HepG2 (cell line): Measurements from ENCODE around the gene TOLLIP. TPM values are rescaled to one million over a fixed set of nuclear protein-coding genes. Genes with fewer than 3 reads are reported as not detected.
A peak's percentile ranks its signal among the peaks of the same experiment; 100 is the strongest.

Experiments
- JUNB ChIP-seq: sonication (generic); formaldehyde crosslinking; IDR thresholded peaks from 2 replicates; pipeline ENCODE4 v1.8.0; 2022; ENCODE audit warnings: missing genetic modification reagents, mild to moderate bottlenecking, borderline replicate concordance
- MEIS2 ChIP-seq: sonication (generic); formaldehyde crosslinking; IDR thresholded peaks from 2 replicates; pipeline ENCODE4 v1.9.0; 2021; ENCODE audit warnings: mild to moderate bottlenecking, missing genetic modification reagents
- TBP ChIP-seq: sonication (generic); formaldehyde crosslinking; IDR thresholded peaks from 2 replicates; pipeline ENCODE4 v1.5.0; 2020; ENCODE audit warnings: missing genetic modification reagents
- ZFAT ChIP-seq: sonication (generic); formaldehyde crosslinking; conservative IDR thresholded peaks from 2 replicates; pipeline ENCODE4 v1.8.1; 2023; ENCODE audit warnings: missing genetic modification reagents, inconsistent platforms
- ZFP90 ChIP-seq: sonication (generic); formaldehyde crosslinking; IDR thresholded peaks from 2 replicates; pipeline ENCODE4 v1.8.0; 2022; ENCODE audit warnings: missing genetic modification reagents, mild to moderate bottlenecking, inconsistent platforms, borderline replicate concordance
- ZNF558 ChIP-seq: sonication (generic); formaldehyde crosslinking; IDR thresholded peaks from 2 replicates; pipeline ENCODE4 v1.9.0; 2022; ENCODE audit warnings: mild to moderate bottlenecking, missing genetic modification reagents, borderline replicate concordance
- ZNF589 ChIP-seq: sonication (generic); formaldehyde crosslinking; conservative IDR thresholded peaks from 2 replicates; pipeline ENCODE4 v1.8.0; 2022; ENCODE audit warnings: mild to moderate bottlenecking, moderate library complexity, missing genetic modification reagents
- ZNF772 ChIP-seq: sonication (generic); formaldehyde crosslinking; IDR thresholded peaks from 2 replicates; pipeline ENCODE4 v1.5.0; 2020; ENCODE audit warnings: mild to moderate bottlenecking, missing genetic modification reagents
- polyA plus RNA-seq, 8 experiments: library from polyadenylated mRNA; depleted of rRNA in 3 of 8; stranded (reverse) in 7 of 8; unstranded in 1 of 8; fragments of >200 nt; fragmentation: Illumina TruSeq in 4 of 8; extraction: Trizol in 4 of 8; gene quantifications; 2 replicates each; pipeline versions ENCODE4 v1.2.1 to v1.2.3, GENCODE V29; 2011 to 2016; ENCODE audit warnings: low read depth in 4 of 8, missing spikeins in 1 of 8, mixed read lengths in 1 of 8; ENCODE audit not compliant: insufficient read depth in 1 of 8
- total RNA-seq, 5 experiments: library from RNA; depleted of rRNA; stranded (reverse); fragments of >200 nt; fragmentation: Illumina TruSeq; extraction: Trizol; gene quantifications; 2 replicates each; pipeline ENCODE4 v1.2.3, GENCODE V29; 2016; ENCODE audit warnings: low read depth in 1 of 5
- TF ChIP-seq, protein P1 (sequence below), 2 experiments: fragments of 450-650 bp in 1 of 2; sonication (generic) in 1 of 2; formaldehyde crosslinking in 1 of 2; IDR thresholded peaks; 2 replicates each; pipeline versions ENCODE4 v1.6.1 to v1.8.0; 2016 to 2022; ENCODE audit warnings: antibody characterized with exemption in 1 of 2, mild to moderate bottlenecking in 1 of 2, missing genetic modification reagents in 1 of 2
- TF ChIP-seq, protein P2 (sequence below): sonication (generic); formaldehyde crosslinking; IDR thresholded peaks from 2 replicates; pipeline ENCODE4 v1.8.1; 2023; ENCODE audit warnings: mild to moderate bottlenecking, missing genetic modification reagents
- TF ChIP-seq, protein P3 (sequence below): sonication (generic); formaldehyde crosslinking; IDR thresholded peaks from 2 replicates; pipeline ENCODE4 v1.5.1; 2020; ENCODE audit warnings: missing genetic modification reagents, mild to moderate bottlenecking, borderline replicate concordance

Gene TOLLIP
- total and polyA plus RNA-seq, 2 of the 13 experiments (the other 11 are each of a cell fraction or from before 2014, with no cell fraction given), result 25.9 to 47.5 TPM

DNA sequence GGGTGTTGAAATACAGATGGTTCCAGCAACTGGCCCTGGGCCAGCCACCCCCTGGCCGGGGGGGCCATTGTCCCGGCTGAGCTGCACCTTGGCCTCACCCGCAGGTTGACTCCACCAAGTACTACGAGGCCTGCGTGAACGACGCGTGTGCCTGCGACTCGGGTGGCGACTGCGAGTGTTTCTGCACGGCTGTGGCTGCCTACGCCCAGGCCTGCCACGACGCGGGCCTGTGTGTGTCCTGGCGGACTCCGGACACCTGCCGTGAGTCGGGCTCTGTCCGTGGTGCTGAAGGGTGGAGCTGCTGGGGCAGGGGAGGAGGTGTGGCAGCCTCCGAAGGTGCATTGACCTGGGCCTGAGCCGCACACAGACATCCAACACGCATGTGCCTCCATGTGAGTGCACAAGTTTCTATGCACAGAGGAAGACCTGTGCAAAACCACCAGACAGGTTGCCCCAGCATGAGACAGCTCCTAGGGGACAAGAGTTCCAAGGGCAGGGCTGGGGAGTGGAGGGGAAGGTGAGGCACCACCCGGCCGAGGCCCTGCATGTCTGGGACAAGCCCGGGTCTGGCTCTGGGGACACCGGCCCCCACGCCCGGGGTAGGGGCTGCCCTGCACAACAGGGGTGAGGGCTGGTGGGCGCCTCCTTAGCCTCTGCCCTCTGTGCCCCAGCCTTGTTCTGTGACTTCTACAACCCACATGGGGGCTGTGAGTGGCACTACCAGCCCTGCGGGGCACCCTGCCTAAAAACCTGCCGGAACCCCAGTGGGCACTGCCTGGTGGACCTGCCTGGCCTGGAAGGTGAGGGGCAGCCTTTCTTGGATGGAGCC, 70.5 kb downstream of the TOLLIP start (continued):
- TF ChIP-seq, protein P1, sequence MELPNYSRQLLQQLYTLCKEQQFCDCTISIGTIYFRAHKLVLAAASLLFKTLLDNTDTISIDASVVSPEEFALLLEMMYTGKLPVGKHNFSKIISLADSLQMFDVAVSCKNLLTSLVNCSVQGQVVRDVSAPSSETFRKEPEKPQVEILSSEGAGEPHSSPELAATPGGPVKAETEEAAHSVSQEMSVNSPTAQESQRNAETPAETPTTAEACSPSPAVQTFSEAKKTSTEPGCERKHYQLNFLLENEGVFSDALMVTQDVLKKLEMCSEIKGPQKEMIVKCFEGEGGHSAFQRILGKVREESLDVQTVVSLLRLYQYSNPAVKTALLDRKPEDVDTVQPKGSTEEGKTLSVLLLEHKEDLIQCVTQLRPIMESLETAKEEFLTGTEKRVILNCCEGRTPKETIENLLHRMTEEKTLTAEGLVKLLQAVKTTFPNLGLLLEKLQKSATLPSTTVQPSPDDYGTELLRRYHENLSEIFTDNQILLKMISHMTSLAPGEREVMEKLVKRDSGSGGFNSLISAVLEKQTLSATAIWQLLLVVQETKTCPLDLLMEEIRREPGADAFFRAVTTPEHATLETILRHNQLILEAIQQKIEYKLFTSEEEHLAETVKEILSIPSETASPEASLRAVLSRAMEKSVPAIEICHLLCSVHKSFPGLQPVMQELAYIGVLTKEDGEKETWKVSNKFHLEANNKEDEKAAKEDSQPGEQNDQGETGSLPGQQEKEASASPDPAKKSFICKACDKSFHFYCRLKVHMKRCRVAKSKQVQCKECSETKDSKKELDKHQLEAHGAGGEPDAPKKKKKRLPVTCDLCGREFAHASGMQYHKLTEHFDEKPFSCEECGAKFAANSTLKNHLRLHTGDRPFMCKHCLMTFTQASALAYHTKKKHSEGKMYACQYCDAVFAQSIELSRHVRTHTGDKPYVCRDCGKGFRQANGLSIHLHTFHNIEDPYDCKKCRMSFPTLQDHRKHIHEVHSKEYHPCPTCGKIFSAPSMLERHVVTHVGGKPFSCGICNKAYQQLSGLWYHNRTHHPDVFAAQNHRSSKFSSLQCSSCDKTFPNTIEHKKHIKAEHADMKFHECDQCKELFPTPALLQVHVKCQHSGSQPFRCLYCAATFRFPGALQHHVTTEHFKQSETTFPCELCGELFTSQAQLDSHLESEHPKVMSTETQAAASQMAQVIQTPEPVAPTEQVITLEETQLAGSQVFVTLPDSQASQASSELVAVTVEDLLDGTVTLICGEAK (IDR thresholded peaks at IDR 0.05), result no peak
- TF ChIP-seq, protein P1 (CRISPR knock-in tag; IDR thresholded peaks at IDR 0.05), result no peak; the same call in 1 of the 2 replicates
- TF ChIP-seq, protein P2, sequence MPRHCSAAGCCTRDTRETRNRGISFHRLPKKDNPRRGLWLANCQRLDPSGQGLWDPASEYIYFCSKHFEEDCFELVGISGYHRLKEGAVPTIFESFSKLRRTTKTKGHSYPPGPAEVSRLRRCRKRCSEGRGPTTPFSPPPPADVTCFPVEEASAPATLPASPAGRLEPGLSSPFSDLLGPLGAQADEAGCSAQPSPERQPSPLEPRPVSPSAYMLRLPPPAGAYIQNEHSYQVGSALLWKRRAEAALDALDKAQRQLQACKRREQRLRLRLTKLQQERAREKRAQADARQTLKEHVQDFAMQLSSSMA (CRISPR knock-in tag), result no peak
- TF ChIP-seq JUNB (CRISPR knock-in tag) (no peak), ZFAT (CRISPR knock-in tag) (no peak), ZFP90 (CRISPR knock-in tag) (no peak), ZNF589 (0 out of 2 replicates have a peak, but pooled peaks have one; percentile 67), MEIS2 (peak; percentile 77; the same call in 1 of the 2 replicates), TBP (CRISPR knock-in tag) (no peak), ZNF558 (peak; percentile 38; the same call in 1 of the 2 replicates), ZNF772 (peak; percentile 54; the same call in 1 of the 2 replicates)
- TF ChIP-seq, protein P3, sequence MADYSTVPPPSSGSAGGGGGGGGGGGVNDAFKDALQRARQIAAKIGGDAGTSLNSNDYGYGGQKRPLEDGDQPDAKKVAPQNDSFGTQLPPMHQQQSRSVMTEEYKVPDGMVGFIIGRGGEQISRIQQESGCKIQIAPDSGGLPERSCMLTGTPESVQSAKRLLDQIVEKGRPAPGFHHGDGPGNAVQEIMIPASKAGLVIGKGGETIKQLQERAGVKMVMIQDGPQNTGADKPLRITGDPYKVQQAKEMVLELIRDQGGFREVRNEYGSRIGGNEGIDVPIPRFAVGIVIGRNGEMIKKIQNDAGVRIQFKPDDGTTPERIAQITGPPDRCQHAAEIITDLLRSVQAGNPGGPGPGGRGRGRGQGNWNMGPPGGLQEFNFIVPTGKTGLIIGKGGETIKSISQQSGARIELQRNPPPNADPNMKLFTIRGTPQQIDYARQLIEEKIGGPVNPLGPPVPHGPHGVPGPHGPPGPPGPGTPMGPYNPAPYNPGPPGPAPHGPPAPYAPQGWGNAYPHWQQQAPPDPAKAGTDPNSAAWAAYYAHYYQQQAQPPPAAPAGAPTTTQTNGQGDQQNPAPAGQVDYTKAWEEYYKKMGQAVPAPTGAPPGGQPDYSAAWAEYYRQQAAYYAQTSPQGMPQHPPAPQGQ (CRISPR knock-in tag), result no peak
